Vagina (tissue), 2 donors: ENCODE results near the gene DOCK1. TPM values are rescaled to one million over a fixed set of nuclear protein-coding genes. Genes with fewer than 3 reads are reported as not detected.
"Not testable (repeated sequence)": the region's sequence is repeated elsewhere in the genome, so short reads cannot be mapped to it uniquely, and the experiment has no call there.

Experiments
- DNase-seq, 2 donors: peaks; one replicate each; pipeline ENCODE4 v3.0.0-alpha.2; 2017; ENCODE audit errors: extremely low spot score in 2 of 2
- H3K27ac ChIP-seq: fragments of 200-600 bp; sonication (generic); one replicate; pipeline ENCODE4 v1.5.1; 2019
- H3K27me3 ChIP-seq: fragments of 200-600 bp; sonication (generic); one replicate; pipeline ENCODE4 v1.5.1; 2019
- H3K36me3 ChIP-seq, 2 donors: fragments of 200-600 bp; sonication (generic); one replicate each; pipeline ENCODE4 v1.5.1; 2017 to 2019
- H3K4me1 ChIP-seq: fragments of 200-600 bp; sonication (generic); one replicate; pipeline ENCODE4 v1.5.1; 2019
- H3K4me3 ChIP-seq, 2 donors: fragments of 200-600 bp; sonication (generic); 1 replicate in 1 of 2; 2 replicates in 1 of 2; pipeline ENCODE4 v1.5.1; 2016 to 2019
- H3K9me3 ChIP-seq: fragments of 200-600 bp; sonication (generic); one replicate; pipeline ENCODE4 v1.5.1; 2019
- POLR2A ChIP-seq, 2 donors: fragments of 450-650 bp; IDR thresholded peaks; one replicate each; pipeline ENCODE4 v1.6.1; 2017; ENCODE audit warnings: antibody characterized with exemption in 2 of 2, mild to moderate bottlenecking in 2 of 2, moderate library complexity in 2 of 2
- POLR2AphosphoS5 ChIP-seq, 2 donors: sonication (generic); formaldehyde crosslinking; IDR thresholded peaks; one replicate each; pipeline ENCODE4 v1.9.0; 2017; ENCODE audit warnings: antibody characterized with exemption in 2 of 2, mild to moderate bottlenecking in 2 of 2, low read depth in 1 of 2; ENCODE audit not compliant: insufficient read depth in 1 of 2
- intact Hi-C: fragments of 100-400 bp; cut with DNase I; formaldehyde crosslinking; loops from one replicate; pipeline ENCODE4 v1.15.1; 2023
- total RNA-seq: library from RNA; depleted of rRNA; stranded (reverse); fragments of >200 nt; gene quantifications from one replicate; pipeline ENCODE4 v1.2.3, GENCODE V29; 2016
- TF ChIP-seq, protein P1 (sequence below), 3 experiments: fragments of 450-650 bp in 2 of 3; fragments of 200-600 bp in 1 of 3; sonication (generic) in 1 of 3; IDR thresholded peaks; one replicate each; pipeline ENCODE4 v1.5.1; 2017 to 2019; ENCODE audit warnings: antibody characterized with exemption in 3 of 3, mild to moderate bottlenecking in 2 of 3, moderate library complexity in 2 of 3

DOCK1 gene
- total RNA-seq, 1 donor from 2014 or later: 64.6 TPM

DNA sequence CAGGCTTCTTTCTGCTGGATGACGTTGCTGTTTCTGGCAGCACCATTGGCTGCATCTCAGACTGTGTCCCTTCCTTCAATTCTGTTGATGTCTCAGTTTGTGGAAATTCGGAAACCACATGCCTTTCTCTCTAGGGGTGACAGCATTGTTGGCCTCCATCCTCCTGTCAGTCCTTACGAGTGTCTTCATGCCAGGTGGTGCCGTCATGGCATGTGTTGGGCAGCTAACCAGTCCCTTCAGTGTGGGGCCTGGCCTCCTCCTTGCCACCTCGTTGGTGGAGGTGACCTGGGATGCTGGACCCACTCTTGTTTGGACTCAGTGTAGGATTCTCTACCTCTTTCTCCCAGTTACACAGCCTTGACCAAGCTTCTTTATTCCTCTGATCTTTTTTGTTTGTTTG, 402.8 kb downstream of the DOCK1 start:
- DNase-seq: no peak
- no peaks in the 10 kb centered on the region for H3K36me3 ChIP-seq
- H3K9me3 ChIP-seq: no peaks in the 10 kb centered on the region
- peaks cover 18% of the 10 kb centered on the region for H3K4me1 ChIP-seq
- TF ChIP-seq POLR2A (IDR thresholded peaks at IDR 0.05) (no peak), POLR2AphosphoS5 (IDR thresholded peaks at IDR 0.05; ENCODE audit: insufficient read depth in 1 of 2, low read depth in 1 of 2) (no peak)
- TF ChIP-seq, protein P1, sequence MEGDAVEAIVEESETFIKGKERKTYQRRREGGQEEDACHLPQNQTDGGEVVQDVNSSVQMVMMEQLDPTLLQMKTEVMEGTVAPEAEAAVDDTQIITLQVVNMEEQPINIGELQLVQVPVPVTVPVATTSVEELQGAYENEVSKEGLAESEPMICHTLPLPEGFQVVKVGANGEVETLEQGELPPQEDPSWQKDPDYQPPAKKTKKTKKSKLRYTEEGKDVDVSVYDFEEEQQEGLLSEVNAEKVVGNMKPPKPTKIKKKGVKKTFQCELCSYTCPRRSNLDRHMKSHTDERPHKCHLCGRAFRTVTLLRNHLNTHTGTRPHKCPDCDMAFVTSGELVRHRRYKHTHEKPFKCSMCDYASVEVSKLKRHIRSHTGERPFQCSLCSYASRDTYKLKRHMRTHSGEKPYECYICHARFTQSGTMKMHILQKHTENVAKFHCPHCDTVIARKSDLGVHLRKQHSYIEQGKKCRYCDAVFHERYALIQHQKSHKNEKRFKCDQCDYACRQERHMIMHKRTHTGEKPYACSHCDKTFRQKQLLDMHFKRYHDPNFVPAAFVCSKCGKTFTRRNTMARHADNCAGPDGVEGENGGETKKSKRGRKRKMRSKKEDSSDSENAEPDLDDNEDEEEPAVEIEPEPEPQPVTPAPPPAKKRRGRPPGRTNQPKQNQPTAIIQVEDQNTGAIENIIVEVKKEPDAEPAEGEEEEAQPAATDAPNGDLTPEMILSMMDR (IDR thresholded peaks at IDR 0.05): no peak
- intact Hi-C loops: no loop called here
- H3K4me3 ChIP-seq: no peak overlapping the region
- H3K27ac ChIP-seq: no peak overlapping the region
- no peaks in the 10 kb centered on the region for H3K27me3 ChIP-seq

DNA sequence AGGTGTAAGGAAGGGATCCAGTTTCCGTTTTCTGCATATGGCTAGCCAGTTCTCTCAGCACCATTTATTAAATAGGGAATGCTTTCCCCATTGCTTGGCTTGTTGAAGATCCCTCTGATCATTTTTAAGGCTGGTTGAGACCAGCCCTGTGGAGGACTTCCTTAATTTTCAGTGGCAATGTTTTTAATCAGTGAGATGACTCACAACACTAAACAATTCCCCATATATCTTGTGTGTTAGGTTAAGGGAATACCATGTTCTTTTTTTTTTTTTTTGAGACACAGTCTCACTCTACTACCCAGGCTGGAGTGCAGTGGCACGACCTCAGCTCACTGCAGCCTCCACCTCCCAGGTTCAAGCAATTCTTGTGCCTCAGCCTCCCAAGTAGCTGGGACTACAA, 404.4 kb downstream of the DOCK1 start:
- H3K9me3 ChIP-seq, H3K27me3 ChIP-seq, H3K36me3 ChIP-seq, H3K27ac ChIP-seq, H3K4me3 ChIP-seq, DNase-seq, intact Hi-C loops: not testable (repeated sequence)
- H3K4me1 ChIP-seq: peaks cover 18% of the 10 kb centered on the region

DNA sequence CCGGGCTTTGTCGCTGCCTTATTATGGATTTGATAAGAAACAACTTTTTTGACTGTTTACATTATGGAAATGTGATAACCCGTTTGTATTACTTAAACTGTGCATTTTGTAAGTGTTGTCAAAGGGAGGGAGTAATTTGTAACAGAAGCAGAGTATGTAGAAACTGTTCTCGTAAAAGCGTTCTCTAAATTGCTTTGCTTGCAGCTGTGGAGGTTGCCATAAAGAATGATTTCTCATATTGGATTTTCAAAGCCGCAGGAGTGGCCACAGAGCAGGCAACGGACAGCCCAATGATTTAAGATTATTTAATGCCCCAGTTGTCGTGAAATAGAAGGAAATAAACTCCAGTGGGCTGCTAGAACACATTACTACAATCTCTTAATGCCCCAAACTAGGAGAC, 405.2 kb downstream of the DOCK1 start:
- Histone ChIP-seq H3K36me3 (no peaks in the 10 kb centered on the region), H3K9me3 (no peaks in the 10 kb centered on the region), H3K4me1 (peaks cover 18% of the 10 kb centered on the region), H3K27me3 (no peaks in the 10 kb centered on the region), H3K4me3 (no peak overlapping the region), H3K27ac (no peak overlapping the region)
- TF ChIP-seq POLR2AphosphoS5 (IDR thresholded peaks at IDR 0.05; ENCODE audit: insufficient read depth in 1 of 2, low read depth in 1 of 2) (no peak), POLR2A (IDR thresholded peaks at IDR 0.05) (no peak)
- TF ChIP-seq, protein P1 (IDR thresholded peaks at IDR 0.05): no peak
- no peak for DNase-seq
- intact Hi-C loops: no loop called here

DNA sequence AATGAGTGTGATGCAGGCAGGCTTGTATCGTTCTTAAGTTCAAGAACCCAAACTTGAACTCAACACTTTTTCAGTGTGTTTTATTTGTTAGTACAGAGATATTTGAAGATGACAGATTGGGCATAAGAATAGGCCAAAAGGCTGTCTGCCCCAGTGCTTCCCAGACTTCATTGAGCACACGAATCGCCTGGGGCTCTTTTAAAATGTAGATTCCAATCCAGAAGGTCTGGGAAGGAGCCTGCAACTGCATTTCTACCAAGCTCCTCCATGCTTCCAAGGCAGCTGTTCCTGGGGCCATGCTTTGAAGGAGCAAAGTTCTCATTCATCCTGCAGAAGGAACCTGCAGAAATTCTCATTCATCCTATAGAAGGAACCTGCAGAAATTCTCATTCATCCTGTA, 405.7 kb downstream of the DOCK1 start:
- peaks cover 18% of the 10 kb centered on the region for H3K4me1 ChIP-seq
- H3K36me3 ChIP-seq: no peaks in the 10 kb centered on the region
- no peaks in the 10 kb centered on the region for H3K9me3 ChIP-seq
- no peak overlapping the region for H3K4me3 ChIP-seq
- intact Hi-C loops: no loop called here
- H3K27me3 ChIP-seq: no peaks in the 10 kb centered on the region
- no peak for DNase-seq
- TF ChIP-seq POLR2A (IDR thresholded peaks at IDR 0.05) (no peak), POLR2AphosphoS5 (IDR thresholded peaks at IDR 0.05; ENCODE audit: insufficient read depth in 1 of 2, low read depth in 1 of 2) (no peak)
- TF ChIP-seq, protein P1 (IDR thresholded peaks at IDR 0.05): no peak
- no peak overlapping the region for H3K27ac ChIP-seq

DNA sequence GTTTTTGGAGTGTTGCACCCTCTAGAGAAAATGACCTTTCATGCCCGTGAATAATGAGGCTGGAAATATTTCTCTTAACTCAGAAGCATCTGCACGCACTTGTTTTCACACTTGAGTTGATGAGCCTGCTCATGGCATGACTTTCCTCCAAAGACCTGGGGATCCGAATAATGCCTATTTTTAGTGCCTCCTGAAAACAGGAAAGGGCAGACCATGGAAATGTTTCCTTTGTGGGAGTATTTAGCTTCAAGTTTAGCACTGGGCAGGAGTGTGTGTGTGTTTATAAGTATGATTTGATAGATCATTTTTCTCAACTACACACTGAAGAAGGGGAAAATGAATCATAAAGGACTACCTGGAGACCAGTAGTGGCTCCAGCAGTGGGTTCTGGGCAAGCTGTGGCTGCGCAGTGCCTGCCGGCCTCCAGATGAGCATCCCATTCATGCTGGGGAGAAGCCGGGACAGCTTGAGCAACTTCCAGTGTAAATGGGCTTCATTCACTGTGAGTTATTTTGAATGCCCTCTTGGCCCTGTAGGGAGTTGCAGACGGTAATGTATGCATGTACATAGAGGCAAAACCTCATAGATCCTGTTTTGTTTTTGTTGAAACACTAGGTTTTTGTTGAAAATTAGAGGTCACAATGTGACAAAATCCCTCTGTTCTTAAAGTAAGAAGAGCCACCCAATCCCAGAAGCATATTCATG, 408.9 kb downstream of the DOCK1 start:
- TF ChIP-seq, protein P1 (IDR thresholded peaks at IDR 0.05): no peak
- TF ChIP-seq POLR2AphosphoS5 (IDR thresholded peaks at IDR 0.05; ENCODE audit: insufficient read depth in 1 of 2, low read depth in 1 of 2): no peak
- no peak for TF ChIP-seq POLR2A (IDR thresholded peaks at IDR 0.05)
- no peak overlapping the region for H3K27ac ChIP-seq
- no peaks in the 10 kb centered on the region for H3K36me3 ChIP-seq
- no peak for DNase-seq
- H3K27me3 ChIP-seq: no peaks in the 10 kb centered on the region
- H3K9me3 ChIP-seq: no peaks in the 10 kb centered on the region
- H3K4me1 ChIP-seq: peaks cover 18% of the 10 kb centered on the region
- intact Hi-C loops: no loop called here
- H3K4me3 ChIP-seq: no peak overlapping the region
